KMS-11 (cell line): ENCODE measurements around the gene THAP2.

ENCODE experiments used
- H2AFZ ChIP-seq: fragments of 200-600 bp; sonication (generic); 2 replicates; pipeline ENCODE4 v1.6.1; 2016; ENCODE audit warnings: antibody characterized with exemption, mixed run types, low read depth
- H3K27ac ChIP-seq: fragments of 200-600 bp; sonication (generic); 2 replicates; pipeline ENCODE4 v1.6.1; 2016; ENCODE audit warnings: mild to moderate bottlenecking, mixed run types
- H3K27me3 ChIP-seq: fragments of 200-600 bp; sonication (generic); 2 replicates; pipeline ENCODE4 v1.6.1; 2017; ENCODE audit warnings: mild to moderate bottlenecking, low read depth, mixed run types, moderate library complexity; ENCODE audit not compliant: insufficient read depth
- H3K36me3 ChIP-seq: fragments of 200-600 bp; sonication (generic); 2 replicates; pipeline ENCODE4 v1.6.1; 2017; ENCODE audit warnings: mild to moderate bottlenecking, mixed run types; ENCODE audit not compliant: insufficient read depth
- H3K4me1 ChIP-seq: fragments of 200-600 bp; sonication (generic); 2 replicates; pipeline ENCODE4 v1.6.1; 2016; ENCODE audit warnings: mild to moderate bottlenecking, low read depth, mixed run types; ENCODE audit not compliant: poor library complexity, severe bottlenecking
- H3K4me2 ChIP-seq: fragments of 200-600 bp; sonication (generic); 2 replicates; pipeline ENCODE4 v1.7.0; 2016; ENCODE audit warnings: mild to moderate bottlenecking, mixed run types
- H3K4me3 ChIP-seq: fragments of 200-600 bp; sonication (generic); IDR thresholded peaks from 2 replicates; pipeline ENCODE4 v1.6.1; 2017; ENCODE audit warnings: low read depth, low read length, mixed read lengths; ENCODE audit not compliant: insufficient read depth
- H3K79me2 ChIP-seq: fragments of 200-600 bp; sonication (generic); 2 replicates; pipeline ENCODE4 v1.6.1; 2016; ENCODE audit warnings: low read depth, mixed run types; ENCODE audit not compliant: insufficient read depth
- H3K9ac ChIP-seq: fragments of 200-600 bp; sonication (generic); 2 replicates; pipeline ENCODE4 v1.6.1; 2016; ENCODE audit warnings: mild to moderate bottlenecking, mixed run types
- H4K20me1 ChIP-seq: fragments of 200-600 bp; sonication (generic); 2 replicates; pipeline ENCODE4 v1.6.1; 2016; ENCODE audit warnings: mild to moderate bottlenecking, mixed run types; ENCODE audit not compliant: insufficient read depth
- TF ChIP-seq, protein P1 (sequence below): fragments of 200-600 bp; sonication (generic); conservative IDR thresholded peaks from 2 replicates; pipeline ENCODE4 v1.6.1; 2017; ENCODE audit warnings: low read depth, mild to moderate bottlenecking, antibody characterized with exemption, low read length, moderate library complexity, mixed read lengths

THAP2 gene

DNA sequence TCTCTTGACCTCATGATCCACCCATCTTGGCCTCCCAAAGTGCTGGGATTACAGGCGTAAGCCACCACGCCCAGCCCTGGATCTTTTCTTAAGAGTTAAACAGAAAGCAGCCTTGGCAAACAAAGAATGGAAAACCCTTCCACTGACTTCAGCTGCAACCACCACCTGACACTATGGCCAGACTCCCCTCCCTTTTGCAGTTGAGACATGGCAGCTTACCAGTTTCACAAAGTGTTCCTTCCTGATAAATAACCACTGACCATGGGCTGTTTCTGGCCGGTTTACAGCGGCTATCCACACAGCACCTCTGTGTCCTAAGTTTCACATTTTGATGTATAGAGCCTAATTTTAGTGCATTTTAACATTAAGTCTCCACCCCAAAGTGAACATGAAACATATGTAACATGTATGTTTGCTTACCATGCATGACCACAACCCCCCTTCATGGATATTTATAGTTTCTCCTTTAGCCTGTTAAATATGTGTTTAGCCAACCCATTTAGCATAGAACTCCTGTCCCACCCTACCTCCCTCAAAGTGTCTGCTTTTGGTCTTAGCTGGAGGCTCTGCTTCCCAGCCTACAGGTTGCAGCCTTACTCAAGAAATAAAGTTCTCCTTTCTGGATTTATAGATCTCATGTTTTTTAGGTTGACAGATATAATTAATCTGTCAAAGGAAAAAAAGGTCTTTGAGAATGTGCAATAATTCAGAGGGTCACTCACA, 57.8 kb downstream of the THAP2 start:
- H3K9ac ChIP-seq = no peak overlapping the region

GRCh38 chr12:71725011-71725410, 60.9 kb downstream of the THAP2 start:
- Histone ChIP-seq H3K9ac (no peak overlapping the region), H2AFZ (no peak overlapping the region), H3K27me3 (no peaks in the 10 kb centered on the region), H3K4me2 (no peak overlapping the region), H3K4me3 (no peak overlapping the region), H3K36me3 (no peaks in the 10 kb centered on the region), H3K27ac (no peak overlapping the region), H3K79me2 (no peaks in the 10 kb centered on the region), H3K4me1 (no peaks in the 10 kb centered on the region), H4K20me1 (no peaks in the 10 kb centered on the region)
- TF ChIP-seq, protein P1, sequence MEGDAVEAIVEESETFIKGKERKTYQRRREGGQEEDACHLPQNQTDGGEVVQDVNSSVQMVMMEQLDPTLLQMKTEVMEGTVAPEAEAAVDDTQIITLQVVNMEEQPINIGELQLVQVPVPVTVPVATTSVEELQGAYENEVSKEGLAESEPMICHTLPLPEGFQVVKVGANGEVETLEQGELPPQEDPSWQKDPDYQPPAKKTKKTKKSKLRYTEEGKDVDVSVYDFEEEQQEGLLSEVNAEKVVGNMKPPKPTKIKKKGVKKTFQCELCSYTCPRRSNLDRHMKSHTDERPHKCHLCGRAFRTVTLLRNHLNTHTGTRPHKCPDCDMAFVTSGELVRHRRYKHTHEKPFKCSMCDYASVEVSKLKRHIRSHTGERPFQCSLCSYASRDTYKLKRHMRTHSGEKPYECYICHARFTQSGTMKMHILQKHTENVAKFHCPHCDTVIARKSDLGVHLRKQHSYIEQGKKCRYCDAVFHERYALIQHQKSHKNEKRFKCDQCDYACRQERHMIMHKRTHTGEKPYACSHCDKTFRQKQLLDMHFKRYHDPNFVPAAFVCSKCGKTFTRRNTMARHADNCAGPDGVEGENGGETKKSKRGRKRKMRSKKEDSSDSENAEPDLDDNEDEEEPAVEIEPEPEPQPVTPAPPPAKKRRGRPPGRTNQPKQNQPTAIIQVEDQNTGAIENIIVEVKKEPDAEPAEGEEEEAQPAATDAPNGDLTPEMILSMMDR = no peak

More for the DNA sequence above, 57.8 kb downstream of the THAP2 start:
- no peak overlapping the region for H3K4me2 ChIP-seq
- no peak overlapping the region for H3K27ac ChIP-seq
- no peak overlapping the region for H2AFZ ChIP-seq
- H4K20me1 ChIP-seq = no peaks in the 10 kb centered on the region
- H3K36me3 ChIP-seq = no peaks in the 10 kb centered on the region
- TF ChIP-seq, protein P1 = no peak
- no peaks in the 10 kb centered on the region for H3K27me3 ChIP-seq
- no peaks in the 10 kb centered on the region for H3K79me2 ChIP-seq
- no peaks in the 10 kb centered on the region for H3K4me1 ChIP-seq
- H3K4me3 ChIP-seq = no peak overlapping the region

DNA sequence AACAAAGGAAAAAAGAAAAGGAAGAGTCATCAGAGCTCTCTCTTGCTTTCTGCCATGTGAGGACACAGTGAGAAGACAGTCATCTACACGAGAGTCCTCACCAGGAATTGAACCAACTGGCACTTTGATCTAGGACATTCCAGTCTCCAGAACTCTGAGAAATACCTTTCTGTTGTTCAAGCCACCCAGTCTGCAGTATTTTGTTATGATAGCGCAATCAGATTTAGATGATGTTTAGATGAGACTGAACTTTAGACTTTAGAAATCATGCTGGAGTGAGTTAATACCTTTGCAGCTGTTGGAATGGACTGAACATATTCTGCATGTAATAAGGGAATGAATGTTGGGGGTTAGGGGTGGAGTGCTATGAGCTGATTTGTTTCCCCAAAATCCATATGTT, 62.4 kb downstream of the THAP2 start:
- TF ChIP-seq, protein P1 = no peak
- Histone ChIP-seq H3K36me3 (no peaks in the 10 kb centered on the region), H3K4me1 (no peaks in the 10 kb centered on the region), H4K20me1 (no peaks in the 10 kb centered on the region), H3K4me3 (no peak overlapping the region), H3K9ac (no peak overlapping the region), H3K79me2 (no peaks in the 10 kb centered on the region), H3K27ac (no peak overlapping the region), H2AFZ (no peak overlapping the region), H3K27me3 (no peaks in the 10 kb centered on the region), H3K4me2 (no peak overlapping the region)

GRCh38 chr12:71727958-71728357, 63.9 kb downstream of the THAP2 start:
- Histone ChIP-seq H3K27ac (no peak overlapping the region), H3K4me3 (no peak overlapping the region), H3K9ac (no peak overlapping the region), H3K4me2 (no peak overlapping the region), H2AFZ (no peak overlapping the region), H3K27me3 (no peaks in the 10 kb centered on the region), H3K79me2 (no peaks in the 10 kb centered on the region), H3K36me3 (no peaks in the 10 kb centered on the region), H3K4me1 (no peaks in the 10 kb centered on the region), H4K20me1 (no peaks in the 10 kb centered on the region)
- TF ChIP-seq, protein P1 = no peak
